NCI-H510A treated with DMSO at 0.1 percent for 48 hours (cell line): Measurements from ENCODE around the gene REG4.

ENCODE experiments used
- DNase-seq: peaks from one replicate; lab custom pipeline; 2025; lab: John Stamatoyannopoulos, UW

Gene REG4

GRCh38 chr1:119779869-119780356 lies 31.3 kb downstream of the REG4 start:
- peak; percentile 97 for DNase-seq

- no peak for DNase-seq
These were observed 32.2 kb downstream of the REG4 start for GRCh38 chr1:119778886-119779560.

- no peak for DNase-seq
These were observed 32.9 kb downstream of the REG4 start for GRCh38 chr1:119778359-119778758.

- no peak for DNase-seq
These were observed 36.3 kb downstream of the REG4 start for GRCh38 chr1:119774746-119775490.

- peak; percentile 88 for DNase-seq
These were observed 37.5 kb downstream of the REG4 start for GRCh38 chr1:119773711-119774241.

GRCh38 chr1:119772298-119772697 lies 39.0 kb downstream of the REG4 start:
- DNase-seq, result no peak

GRCh38 chr1:119771770-119772169 lies 39.5 kb downstream of the REG4 start:
- DNase-seq, result peak; percentile 41

- no peak for DNase-seq
These were observed 40.2 kb downstream of the REG4 start for GRCh38 chr1:119771016-119771415.

GRCh38 chr1:119768778-119769177 lies 42.5 kb downstream of the REG4 start, which contains the start of gene HMGCS2:
TSS of gene HMGCS2 (minus strand) at chr1:119768905. CDS start at chr1:119768844, 61 bp downstream.
- no peak for DNase-seq

GRCh38 chr1:119767486-119767885 lies 43.8 kb downstream of the REG4 start:
- DNase-seq, result no peak

GRCh38 chr1:119766374-119766794 lies 44.9 kb downstream of the REG4 start:
- no peak for DNase-seq

- DNase-seq, result no peak
These were observed 47.0 kb downstream of the REG4 start for GRCh38 chr1:119764220-119764619.

GRCh38 chr1:119762953-119763352 lies 48.3 kb downstream of the REG4 start:
- no peak for DNase-seq

GRCh38 chr1:119762409-119762808 lies 48.9 kb downstream of the REG4 start:
- no peak for DNase-seq

GRCh38 chr1:119758584-119758983 lies 52.7 kb downstream of the REG4 start:
- no peak for DNase-seq

GRCh38 chr1:119752592-119752991 lies 58.7 kb downstream of the REG4 start:
- no peak for DNase-seq

GRCh38 chr1:119748040-119748439 lies 63.2 kb downstream of the REG4 start:
- no peak for DNase-seq

GRCh38 chr1:119747451-119747850 lies 63.8 kb downstream of the REG4 start:
- DNase-seq, result no peak

- no peak for DNase-seq
These were observed 66.2 kb downstream of the REG4 start for GRCh38 chr1:119745034-119745433.

GRCh38 chr1:119744598-119744942 lies 66.7 kb downstream of the REG4 start:
- no peak for DNase-seq
